ENCODE data around the gene GRID2. TPM values are rescaled to one million over a fixed set of nuclear protein-coding genes. Genes with fewer than 3 reads are reported as not detected.

The GRID2 gene
- total and polyA plus RNA-seq, 2 of the 4 experiments (the other 2 are of a cell fraction) = under 0.01 TPM; not detected in 1

- intact Hi-C loops (cut with micrococcal nuclease) = no loop called here
- Histone ChIP-seq H3K27me3 (ENCODE audit: control insufficient read depth, insufficient read depth, low read length) (no peaks in the 10 kb centered on the region), H3K18ac (ENCODE audit: low read depth, low read length) (no peak overlapping the region), H2AK9ac (replicated peaks; ENCODE audit: low read depth, low read length, poor library complexity) (no peak overlapping the region), H3K27ac (ENCODE audit: insufficient read depth, low read length) (no peak overlapping the region), H3K79me1 (ENCODE audit: low read depth in 1 of 2, low read length in 2 of 2) (no peaks in the 10 kb centered on the region), H2AK5ac (ENCODE audit: low read depth, low read length) (no peak overlapping the region), H3K4me1 (ENCODE audit: control insufficient read depth, insufficient read depth, low read length) (no peaks in the 10 kb centered on the region), H2BK5ac (ENCODE audit: low read depth, low read length, poor library complexity, severe bottlenecking) (no peak overlapping the region), H2AFZ (replicated peaks; ENCODE audit: low read length, poor library complexity) (no peak overlapping the region), H3K36me3 (ENCODE audit: control insufficient read depth, insufficient read depth, low read length) (no peaks in the 10 kb centered on the region), H4K91ac (ENCODE audit: insufficient read depth, low read depth, low read length) (no peak overlapping the region), H2BK15ac (ENCODE audit: low read depth, low read length) (no peak overlapping the region), H3K9me3 (ENCODE audit: control insufficient read depth, insufficient read depth, low read length) (no peaks in the 10 kb centered on the region), H2BK120ac (ENCODE audit: low read depth, low read length) (no peak overlapping the region), H3K14ac (replicated peaks; ENCODE audit: low read depth, low read length) (no peak overlapping the region), H3K9ac (ENCODE audit: low read depth, low read length) (no peak overlapping the region), H3K4me2 (ENCODE audit: low read depth, low read length) (no peak overlapping the region), H3K56ac (ENCODE audit: extremely low read depth, insufficient read depth, low read length) (no peak overlapping the region), H2BK20ac (ENCODE audit: low read depth, low read length) (no peak overlapping the region), H3K4ac (ENCODE audit: low read depth, low read length) (no peak overlapping the region), H4K20me1 (ENCODE audit: insufficient read depth, low read length) (no peaks in the 10 kb centered on the region), H4K8ac (ENCODE audit: low read depth in 2 of 2, low read length in 2 of 2) (no peak overlapping the region), H3K23ac (ENCODE audit: low read depth, low read length) (no peak overlapping the region), H4K5ac (ENCODE audit: low read depth, low read length) (no peak overlapping the region), H3K4me3 (ENCODE audit: insufficient read depth, low read depth, low read length) (no peak overlapping the region), H3K9me1 (ENCODE audit: insufficient read depth, low read length) (no peaks in the 10 kb centered on the region)
- no peak for ATAC-seq (ENCODE audit: low read depth)
- in situ Hi-C loops (cut with MboI; ENCODE audit: low sequenced_read_pairs) = no loop called here
- dilution Hi-C loops (cut with HindIII; ENCODE audit: low sequenced_read_pairs, unreplicated experiment) = no loop called here
- ChIA-PET POLR2A (ENCODE audit: unreplicated experiment) (no interaction called here), CTCF (no interaction called here)
- BruUV-seq (replicated peaks) = no TSS peak
- no peak for TF ChIP-seq CEBPB (IDR thresholded peaks at IDR 0.05; ENCODE audit: low read depth, low read length)
- TF ChIP-seq MXI1 (IDR thresholded peaks at IDR 0.05; ENCODE audit: borderline replicate concordance, low read depth, low read length) = no peak
- no peak for TF ChIP-seq CHD1 (IDR thresholded peaks at IDR 0.05; ENCODE audit: low read depth, low read length)
- no peak for TF ChIP-seq RAD21 (IDR thresholded peaks at IDR 0.05; ENCODE audit: low read length)
- TF ChIP-seq SMC3 (IDR thresholded peaks at IDR 0.05; ENCODE audit: low read depth, low read length) = no peak
- no peak for TF ChIP-seq RFX5 (IDR thresholded peaks at IDR 0.05; ENCODE audit: low read depth, low read length)
- TF ChIP-seq RCOR1 (IDR thresholded peaks at IDR 0.05; ENCODE audit: insufficient replicate concordance, low read length) = no peak
- TF ChIP-seq POLR2A (IDR thresholded peaks at IDR 0.05; ENCODE audit: low read depth, low read length) = no peak
- TF ChIP-seq USF2 (IDR thresholded peaks at IDR 0.05; ENCODE audit: low read depth, low read length) = no peak
- no peak for TF ChIP-seq BHLHE40 (IDR thresholded peaks at IDR 0.05; ENCODE audit: low read depth, low read length)
- no peak for TF ChIP-seq CTCF (conservative IDR thresholded peaks at IDR 0.05; ENCODE audit: low read depth, low read length)
- no peak for TF ChIP-seq FOS (IDR thresholded peaks at IDR 0.05; ENCODE audit: low read depth, low read length)
- no peak for TF ChIP-seq ELK1 (IDR thresholded peaks at IDR 0.05; ENCODE audit: borderline replicate concordance, low read depth, low read length)
- TF ChIP-seq NFE2L2 (IDR thresholded peaks at IDR 0.05; ENCODE audit: low read depth, low read length) = no peak
- no peak for TF ChIP-seq MAFK (IDR thresholded peaks at IDR 0.05; ENCODE audit: low read depth, low read length)
- DNase-seq = no peak
- WGBS, 2 experiments (ENCODE audit: extremely low coverage in 2 of 2, insufficient read length in 1 of 2) = 80% methylated on average over 2 of the region's 4 CpGs; no CpG with 5 or more reads in 1 of the 2 experiments
Measured at GRCh38 chr4:92433272-92433758, 129.5 kb downstream of the GRID2 start.
